Bronchial epithelial cell (primary cell): Measurements from ENCODE around the gene SOBP. TPM values are rescaled to one million over a fixed set of nuclear protein-coding genes. Genes with fewer than 3 reads are reported as not detected.
A peak's percentile ranks its signal among the peaks of the same experiment; 100 is the strongest.

Experiments
- DNase-seq: peaks from one replicate; pipeline ENCODE4 v3.0.0-alpha.2; 2010; ENCODE audit warnings: low read depth
- FAIRE-seq: peaks from 2 replicates; lab custom pipeline; 2011; peaks lifted over from hg19 to GRCh38; lab: Jason Lieb, UNC
- H3K27me3 ChIP-seq: 2 replicates; pipeline ENCODE4 v1.5.1; 2011; ENCODE audit warnings: low read length; ENCODE audit not compliant: control insufficient read depth, insufficient read depth
- H3K36me3 ChIP-seq: 2 replicates; pipeline ENCODE4 v1.5.1; 2011; ENCODE audit warnings: low read length; ENCODE audit not compliant: control insufficient read depth, insufficient read depth
- H3K4me3 ChIP-seq: 2 replicates; pipeline ENCODE4 v1.5.1; 2011; ENCODE audit warnings: mild to moderate bottlenecking, low read depth, low read length, control low read depth
- CTCF ChIP-seq: IDR thresholded peaks from 2 replicates; pipeline ENCODE4 v1.5.1; 2011; ENCODE audit warnings: mild to moderate bottlenecking, moderate library complexity, low read length, control low read depth, inconsistent platforms; ENCODE audit not compliant: insufficient read depth, severe bottlenecking
- total RNA-seq: library from RNA; depleted of rRNA; stranded (reverse); fragments of >200 nt; gene quantifications from 2 replicates; pipeline ENCODE4 v1.2.1, GENCODE V29; 2014

SOBP gene
- total RNA-seq, 1 donor from 2014 or later = 0.26 TPM

GRCh38 chr6:107695061-107695720 lies 205.3 kb downstream of the SOBP start:
- no peak for FAIRE-seq
- no peaks in the 10 kb centered on the region for H3K27me3 ChIP-seq
- no peak overlapping the region for H3K4me3 ChIP-seq
- no peaks in the 10 kb centered on the region for H3K36me3 ChIP-seq
- peak; percentile 19 for DNase-seq
- TF ChIP-seq CTCF = no peak

GRCh38 chr6:107697682-107698081 lies 207.8 kb downstream of the SOBP start:
- DNase-seq (no peak), FAIRE-seq (no peak)
- H3K36me3 ChIP-seq = no peaks in the 10 kb centered on the region
- H3K27me3 ChIP-seq = no peaks in the 10 kb centered on the region
- no peak for TF ChIP-seq CTCF
- no peak overlapping the region for H3K4me3 ChIP-seq

- peak; percentile 66 for DNase-seq
- FAIRE-seq = no peak
- Histone ChIP-seq H3K27me3 (no peaks in the 10 kb centered on the region), H3K36me3 (no peaks in the 10 kb centered on the region), H3K4me3 (no peak overlapping the region)
- TF ChIP-seq CTCF = no peak
These were observed 208.2 kb downstream of the SOBP start for GRCh38 chr6:107698146-107698545.

- no peaks in the 10 kb centered on the region for H3K27me3 ChIP-seq
- no peaks in the 10 kb centered on the region for H3K36me3 ChIP-seq
- DNase-seq (no peak), FAIRE-seq (no peak)
- H3K4me3 ChIP-seq = no peak overlapping the region
- TF ChIP-seq CTCF = no peak
These were observed 209.3 kb downstream of the SOBP start for GRCh38 chr6:107699254-107699653.

- Histone ChIP-seq H3K36me3 (no peaks in the 10 kb centered on the region), H3K27me3 (no peaks in the 10 kb centered on the region), H3K4me3 (no peak overlapping the region)
- FAIRE-seq = no peak
- no peak for TF ChIP-seq CTCF
- no peak for DNase-seq
These were observed 209.9 kb downstream of the SOBP start for GRCh38 chr6:107699697-107700325.
